Subcutaneous adipose tissue (tissue), 4 donors: ENCODE measurements around the gene ACAD10. TPM values are rescaled to one million over a fixed set of nuclear protein-coding genes. Genes with fewer than 3 reads are reported as not detected.

ENCODE experiments used
- total RNA-seq, 4 donors: library from RNA; depleted of rRNA; stranded (reverse); fragments of >200 nt; gene quantifications; one replicate each; pipeline ENCODE4 v1.1.0, GENCODE V29; 2016
- TF ChIP-seq, protein P1 (sequence below): fragments of 450-650 bp; IDR thresholded peaks from one replicate; pipeline ENCODE4 v1.5.1; 2016; ENCODE audit warnings: low read depth, mild to moderate bottlenecking, control low read depth, antibody characterized with exemption, moderate library complexity

The ACAD10 gene
- total RNA-seq = 10 to 100 TPM; 11.1 to 43.5 (median 22.9) TPM

DNA sequence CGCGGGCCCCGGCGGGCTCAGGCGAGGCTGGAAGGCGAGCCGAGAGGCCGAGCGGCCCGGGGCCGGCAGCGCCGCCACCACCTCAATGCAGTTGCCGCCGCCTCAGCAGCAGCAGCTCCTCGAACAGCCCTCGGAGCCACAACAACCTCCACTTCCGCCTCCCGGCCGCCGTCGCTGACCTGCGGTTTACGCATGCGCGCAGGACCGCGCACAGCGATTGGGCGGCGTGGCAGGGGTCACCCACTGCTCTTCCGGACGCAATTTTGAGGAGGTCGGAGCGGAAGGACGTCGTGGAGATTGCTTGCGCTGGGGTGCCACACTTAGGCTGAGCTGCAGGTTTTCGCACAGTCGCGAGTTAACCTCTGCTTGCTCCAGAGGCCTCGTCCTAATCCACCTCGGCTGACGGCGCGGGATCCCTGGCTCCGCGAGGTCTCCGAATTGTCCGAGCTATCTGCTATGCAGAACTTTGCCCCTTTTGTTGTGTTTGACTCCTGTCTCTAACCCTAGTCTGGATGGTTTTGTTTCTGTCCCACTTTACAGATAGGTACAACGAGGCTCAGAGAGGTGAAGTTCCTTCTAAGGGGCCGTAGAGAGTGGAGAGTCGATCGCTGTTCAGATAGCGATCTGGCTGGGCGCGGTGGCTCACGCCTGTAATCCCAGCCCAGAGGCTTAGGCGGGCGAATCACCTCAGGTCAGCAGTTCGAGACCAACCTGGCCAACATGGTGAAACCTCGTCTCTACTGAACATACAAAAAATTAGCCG, at the start of gene ACAD10, which contains the start of gene BRAP:
ACAD10 (plus strand) TSS at position 243 of the 763 bp plus-strand sequence. CDS start 6,657 bp downstream, outside the sequence.
BRAP (minus strand) TSS at position 146 of the 763 bp plus-strand sequence. CDS start 164 bp downstream, outside the sequence.
- TF ChIP-seq, protein P1, sequence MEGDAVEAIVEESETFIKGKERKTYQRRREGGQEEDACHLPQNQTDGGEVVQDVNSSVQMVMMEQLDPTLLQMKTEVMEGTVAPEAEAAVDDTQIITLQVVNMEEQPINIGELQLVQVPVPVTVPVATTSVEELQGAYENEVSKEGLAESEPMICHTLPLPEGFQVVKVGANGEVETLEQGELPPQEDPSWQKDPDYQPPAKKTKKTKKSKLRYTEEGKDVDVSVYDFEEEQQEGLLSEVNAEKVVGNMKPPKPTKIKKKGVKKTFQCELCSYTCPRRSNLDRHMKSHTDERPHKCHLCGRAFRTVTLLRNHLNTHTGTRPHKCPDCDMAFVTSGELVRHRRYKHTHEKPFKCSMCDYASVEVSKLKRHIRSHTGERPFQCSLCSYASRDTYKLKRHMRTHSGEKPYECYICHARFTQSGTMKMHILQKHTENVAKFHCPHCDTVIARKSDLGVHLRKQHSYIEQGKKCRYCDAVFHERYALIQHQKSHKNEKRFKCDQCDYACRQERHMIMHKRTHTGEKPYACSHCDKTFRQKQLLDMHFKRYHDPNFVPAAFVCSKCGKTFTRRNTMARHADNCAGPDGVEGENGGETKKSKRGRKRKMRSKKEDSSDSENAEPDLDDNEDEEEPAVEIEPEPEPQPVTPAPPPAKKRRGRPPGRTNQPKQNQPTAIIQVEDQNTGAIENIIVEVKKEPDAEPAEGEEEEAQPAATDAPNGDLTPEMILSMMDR = no peak

- TF ChIP-seq, protein P1 = no peak
Observed at GRCh38 chr12:111636209-111636945, 49.5 kb upstream of the ACAD10 start.

GRCh38 chr12:111638556-111638955, 47.3 kb upstream of the ACAD10 start:
- TF ChIP-seq, protein P1 = no peak

DNA sequence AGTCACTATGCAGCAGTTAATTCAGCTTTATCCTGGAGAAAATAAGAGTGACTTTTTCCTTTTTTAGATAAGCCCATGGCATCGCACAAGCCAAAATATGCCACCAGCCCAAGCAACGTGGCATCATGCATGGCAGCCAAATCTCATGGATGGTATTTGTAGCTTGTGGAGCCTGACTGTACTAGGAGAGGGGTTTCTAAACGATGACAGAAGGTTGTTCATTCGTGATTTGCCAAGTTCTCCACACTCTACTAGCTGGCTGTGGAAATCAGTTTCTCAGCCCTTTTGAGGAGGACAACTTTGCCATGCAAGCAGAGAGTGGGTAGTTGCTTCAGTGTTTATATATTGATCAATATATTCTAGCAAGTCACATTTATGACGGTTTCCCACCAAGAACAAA, 45.3 kb upstream of the ACAD10 start:
- TF ChIP-seq, protein P1 = no peak

GRCh38 chr12:111642681-111643426, 43.0 kb upstream of the ACAD10 start:
- TF ChIP-seq, protein P1 = no peak

- TF ChIP-seq, protein P1 = no peak
Observed at GRCh38 chr12:111643427-111643826, 42.4 kb upstream of the ACAD10 start.
